DND-41 (cell line): ENCODE results near the gene TMEM38A.
"Not testable (repeated sequence)": the region's sequence is repeated elsewhere in the genome, so short reads cannot be mapped to it uniquely, and the experiment has no call there.

Experiments used
- ATAC-seq: fragments of 200-7000 bp; cut with Tn5 transposase; 3 replicates; pipeline ENCODE4 v1.9.1; 2021; ENCODE audit warnings: low read depth; ENCODE audit not compliant: insufficient read depth
- DNase-seq: peaks from one replicate; pipeline ENCODE4 v3.0.0-alpha.2; 2020
- H2AFZ ChIP-seq: 2 replicates; pipeline ENCODE4 v1.6.0; 2012; ENCODE audit warnings: low read depth, low read length
- H3K27ac ChIP-seq: 2 replicates; pipeline ENCODE4 v1.5.1; 2012; ENCODE audit warnings: low read length, inconsistent platforms
- H3K27me3 ChIP-seq: fragments of 200-600 bp; sonication (generic); 2 replicates; pipeline ENCODE4 v1.6.0; 2012; ENCODE audit warnings: low read length, mild to moderate bottlenecking, inconsistent platforms; ENCODE audit not compliant: insufficient read depth, poor library complexity
- H3K36me3 ChIP-seq: 2 replicates; pipeline ENCODE4 v1.5.1; 2012; ENCODE audit warnings: low read length, inconsistent platforms; ENCODE audit not compliant: insufficient read depth
- H3K4me1 ChIP-seq: 2 replicates; pipeline ENCODE4 v1.5.1; 2012; ENCODE audit warnings: mild to moderate bottlenecking, low read length; ENCODE audit not compliant: insufficient read depth
- H3K4me2 ChIP-seq: 2 replicates; pipeline ENCODE4 v1.6.0; 2012; ENCODE audit warnings: mild to moderate bottlenecking, moderate library complexity, low read length, inconsistent platforms; ENCODE audit not compliant: insufficient read depth
- H3K4me3 ChIP-seq, 2 experiments: fragments of 200-600 bp in 1 of 2; shearing (Covaris generic) in 1 of 2; 2 replicates each; pipeline ENCODE4 v1.5.1; 2012 to 2016; ENCODE audit warnings: inconsistent platforms in 2 of 2, low read length in 2 of 2, mild to moderate bottlenecking in 2 of 2, low read depth in 1 of 2, moderate library complexity in 1 of 2
- H3K79me2 ChIP-seq: 2 replicates; pipeline ENCODE4 v1.6.0; 2012; ENCODE audit warnings: low read length, inconsistent platforms; ENCODE audit not compliant: insufficient read depth
- H3K9ac ChIP-seq: 2 replicates; pipeline ENCODE4 v1.6.0; 2012; ENCODE audit warnings: low read depth, mild to moderate bottlenecking, inconsistent platforms, low read length, moderate library complexity
- H3K9me3 ChIP-seq: 2 replicates; pipeline ENCODE4 v1.5.1; 2012; ENCODE audit warnings: low read length, moderate library complexity, mild to moderate bottlenecking, inconsistent platforms; ENCODE audit not compliant: insufficient read depth, severe bottlenecking
- H4K20me1 ChIP-seq: 2 replicates; pipeline ENCODE4 v1.6.0; 2012; ENCODE audit warnings: low read length; ENCODE audit not compliant: insufficient read depth
- EZH2 ChIP-seq: IDR thresholded peaks from 3 replicates; pipeline ENCODE4 v1.6.1; 2012; ENCODE audit warnings: borderline replicate concordance, low read depth, mild to moderate bottlenecking, moderate library complexity, low read length, inconsistent platforms; ENCODE audit not compliant: severe bottlenecking
- TF ChIP-seq, protein P1 (sequence below): IDR thresholded peaks from 2 replicates; pipeline ENCODE4 v1.5.1; 2012; ENCODE audit warnings: borderline replicate concordance, low read length, moderate library complexity, mild to moderate bottlenecking; ENCODE audit not compliant: poor library complexity, severe bottlenecking; ENCODE audit errors: extremely low read depth

TMEM38A gene

GRCh38 chr19:16673231-16673630 is 12.3 kb downstream of the TMEM38A start:
- no peak for TF ChIP-seq EZH2
- no peaks in the 10 kb centered on the region for H3K36me3 ChIP-seq
- no peak overlapping the region for H3K4me2 ChIP-seq
- no peaks in the 10 kb centered on the region for H3K27me3 ChIP-seq
- no peak overlapping the region for H3K4me3 ChIP-seq
- no peaks in the 10 kb centered on the region for H3K4me1 ChIP-seq
- no peak overlapping the region for H3K9ac ChIP-seq
- no peaks in the 10 kb centered on the region for H3K9me3 ChIP-seq
- DNase-seq, result no peak
- no peak overlapping the region for H3K27ac ChIP-seq
- ATAC-seq, result no peak
- H2AFZ ChIP-seq, result no peak overlapping the region
- no peaks in the 10 kb centered on the region for H3K79me2 ChIP-seq
- no peaks in the 10 kb centered on the region for H4K20me1 ChIP-seq

GRCh38 chr19:16673839-16674238 is 12.9 kb downstream of the TMEM38A start:
- not testable (repeated sequence) for H4K20me1 ChIP-seq, ATAC-seq, H3K9me3 ChIP-seq, H3K4me2 ChIP-seq, H3K27ac ChIP-seq, DNase-seq, H3K4me1 ChIP-seq, H3K4me3 ChIP-seq, H2AFZ ChIP-seq, H3K79me2 ChIP-seq, H3K9ac ChIP-seq, H3K27me3 ChIP-seq, H3K36me3 ChIP-seq

- Histone ChIP-seq H3K4me2 (no peak overlapping the region), H3K36me3 (no peaks in the 10 kb centered on the region), H4K20me1 (no peaks in the 10 kb centered on the region), H3K27ac (no peak overlapping the region), H3K27me3 (no peaks in the 10 kb centered on the region), H3K4me3 (no peak overlapping the region), H2AFZ (no peak overlapping the region), H3K79me2 (no peaks in the 10 kb centered on the region), H3K4me1 (no peaks in the 10 kb centered on the region), H3K9me3 (peaks cover 2% of the 10 kb centered on the region), H3K9ac (no peak overlapping the region)
- ATAC-seq (no peak), DNase-seq (no peak)
- TF ChIP-seq, protein P1, sequence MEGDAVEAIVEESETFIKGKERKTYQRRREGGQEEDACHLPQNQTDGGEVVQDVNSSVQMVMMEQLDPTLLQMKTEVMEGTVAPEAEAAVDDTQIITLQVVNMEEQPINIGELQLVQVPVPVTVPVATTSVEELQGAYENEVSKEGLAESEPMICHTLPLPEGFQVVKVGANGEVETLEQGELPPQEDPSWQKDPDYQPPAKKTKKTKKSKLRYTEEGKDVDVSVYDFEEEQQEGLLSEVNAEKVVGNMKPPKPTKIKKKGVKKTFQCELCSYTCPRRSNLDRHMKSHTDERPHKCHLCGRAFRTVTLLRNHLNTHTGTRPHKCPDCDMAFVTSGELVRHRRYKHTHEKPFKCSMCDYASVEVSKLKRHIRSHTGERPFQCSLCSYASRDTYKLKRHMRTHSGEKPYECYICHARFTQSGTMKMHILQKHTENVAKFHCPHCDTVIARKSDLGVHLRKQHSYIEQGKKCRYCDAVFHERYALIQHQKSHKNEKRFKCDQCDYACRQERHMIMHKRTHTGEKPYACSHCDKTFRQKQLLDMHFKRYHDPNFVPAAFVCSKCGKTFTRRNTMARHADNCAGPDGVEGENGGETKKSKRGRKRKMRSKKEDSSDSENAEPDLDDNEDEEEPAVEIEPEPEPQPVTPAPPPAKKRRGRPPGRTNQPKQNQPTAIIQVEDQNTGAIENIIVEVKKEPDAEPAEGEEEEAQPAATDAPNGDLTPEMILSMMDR, result no peak
- TF ChIP-seq EZH2, result no peak
Measured at GRCh38 chr19:16676101-16676798, 15.3 kb downstream of the TMEM38A start.

DNA sequence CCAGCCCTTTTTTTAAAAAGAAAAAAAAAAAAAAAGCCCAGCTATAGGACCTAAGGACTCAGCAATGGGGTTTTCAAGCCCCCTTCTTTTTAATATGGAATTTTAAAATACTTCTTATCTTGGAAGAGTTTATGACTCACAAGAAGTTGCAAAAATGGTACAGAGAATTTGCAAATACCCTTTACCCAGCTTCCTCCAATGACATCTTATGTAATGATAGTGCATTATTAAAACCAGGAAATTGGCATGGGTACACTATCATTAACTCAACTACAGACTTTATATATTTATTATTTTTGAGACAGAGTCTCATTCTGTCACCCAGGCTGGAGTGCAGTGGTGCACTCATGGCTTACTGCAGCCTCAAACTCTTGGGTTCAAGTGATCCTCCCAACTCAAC is 16.1 kb downstream of the TMEM38A start:
- no peaks in the 10 kb centered on the region for H3K27me3 ChIP-seq
- peaks cover 2% of the 10 kb centered on the region for H3K9me3 ChIP-seq
- no peak overlapping the region for H3K4me2 ChIP-seq
- H2AFZ ChIP-seq, result no peak overlapping the region
- ATAC-seq (no peak), DNase-seq (no peak)
- H3K4me3 ChIP-seq, result no peak overlapping the region
- TF ChIP-seq EZH2, result no peak
- TF ChIP-seq, protein P1, result no peak
- H3K27ac ChIP-seq, result no peak overlapping the region
- H4K20me1 ChIP-seq, result no peaks in the 10 kb centered on the region
- H3K4me1 ChIP-seq, result no peaks in the 10 kb centered on the region
- no peaks in the 10 kb centered on the region for H3K79me2 ChIP-seq
- H3K36me3 ChIP-seq, result no peaks in the 10 kb centered on the region
- H3K9ac ChIP-seq, result no peak overlapping the region
